ENCODE results near the gene CCSER1.

DNA sequence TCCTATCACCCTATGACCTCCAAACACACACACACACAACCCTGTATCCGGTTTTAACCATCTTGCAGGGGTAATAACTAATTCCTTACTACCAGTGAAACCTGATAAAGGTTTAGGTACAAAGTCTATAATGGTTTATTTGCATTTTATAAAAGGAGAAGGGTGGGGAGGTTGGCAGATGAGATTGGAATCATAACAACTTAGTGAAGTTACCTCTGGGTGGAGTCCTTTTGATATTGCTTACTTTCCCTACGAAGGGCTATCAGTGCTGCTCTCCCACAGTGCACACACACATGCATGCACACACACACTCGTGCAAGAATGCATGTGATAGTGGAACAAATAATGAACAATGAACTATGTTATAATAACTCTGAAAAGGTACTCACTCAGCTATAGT, 56.1 kb downstream of the CCSER1 start:
- TF ChIP-seq, protein P1, sequence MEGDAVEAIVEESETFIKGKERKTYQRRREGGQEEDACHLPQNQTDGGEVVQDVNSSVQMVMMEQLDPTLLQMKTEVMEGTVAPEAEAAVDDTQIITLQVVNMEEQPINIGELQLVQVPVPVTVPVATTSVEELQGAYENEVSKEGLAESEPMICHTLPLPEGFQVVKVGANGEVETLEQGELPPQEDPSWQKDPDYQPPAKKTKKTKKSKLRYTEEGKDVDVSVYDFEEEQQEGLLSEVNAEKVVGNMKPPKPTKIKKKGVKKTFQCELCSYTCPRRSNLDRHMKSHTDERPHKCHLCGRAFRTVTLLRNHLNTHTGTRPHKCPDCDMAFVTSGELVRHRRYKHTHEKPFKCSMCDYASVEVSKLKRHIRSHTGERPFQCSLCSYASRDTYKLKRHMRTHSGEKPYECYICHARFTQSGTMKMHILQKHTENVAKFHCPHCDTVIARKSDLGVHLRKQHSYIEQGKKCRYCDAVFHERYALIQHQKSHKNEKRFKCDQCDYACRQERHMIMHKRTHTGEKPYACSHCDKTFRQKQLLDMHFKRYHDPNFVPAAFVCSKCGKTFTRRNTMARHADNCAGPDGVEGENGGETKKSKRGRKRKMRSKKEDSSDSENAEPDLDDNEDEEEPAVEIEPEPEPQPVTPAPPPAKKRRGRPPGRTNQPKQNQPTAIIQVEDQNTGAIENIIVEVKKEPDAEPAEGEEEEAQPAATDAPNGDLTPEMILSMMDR (conservative IDR thresholded peaks at IDR 0.05; ENCODE audit: low read length), result no peak
- TF ChIP-seq EZH2phosphoT487 (IDR thresholded peaks at IDR 0.05; ENCODE audit: borderline replicate concordance), result no peak

Measured in Loucy (cell line).